Activated CD8-positive, alpha-beta memory T cell treated with anti-CD3 and anti-CD28 coated beads, Interleukin-2, amount 10 ng/mL, durations not matched to agents 7 days and 5 days (primary cell): ENCODE data around the gene IL9. TPM values are rescaled to one million over a fixed set of nuclear protein-coding genes. Genes with fewer than 3 reads are reported as not detected.

Experiments
- ATAC-seq: fragments of 150-1000 bp; cut with Tn5 transposase; one replicate; pipeline ENCODE4 v1.10.0; 2021; ENCODE audit warnings: moderate library complexity
- CTCF ChIA-PET: fragments of 350-600 bp; sonication (Branson Sonifier 250); formaldehyde crosslinking; loops from one replicate; lab custom pipeline; 2021; ENCODE audit warnings: antibody characterized with exemption; lab: Charles Lee
- DNase-seq: peaks from one replicate; pipeline ENCODE4 v3.0.0-alpha.2; 2020
- H3K27ac Mint-ChIP-seq: one replicate; pipeline ENCODE4 v1.8.0; 2021; ENCODE audit warnings: mild to moderate bottlenecking, mixed read lengths
- H3K27me3 Mint-ChIP-seq: one replicate; pipeline ENCODE4 v1.8.0; 2021; ENCODE audit warnings: mixed read lengths
- H3K36me3 Mint-ChIP-seq: one replicate; pipeline ENCODE4 v1.8.0; 2021; ENCODE audit warnings: mild to moderate bottlenecking, mixed read lengths
- H3K4me1 Mint-ChIP-seq: one replicate; pipeline ENCODE4 v1.8.0; 2021; ENCODE audit warnings: mixed read lengths
- H3K4me3 Mint-ChIP-seq: one replicate; pipeline ENCODE4 v1.8.0; 2021; ENCODE audit warnings: mild to moderate bottlenecking, moderate library complexity, mixed read lengths
- H3K9me3 Mint-ChIP-seq: one replicate; pipeline ENCODE4 v1.8.0; 2022; ENCODE audit warnings: low read depth, mixed read lengths
- total RNA-seq, 2 experiments: library from RNA; stranded (reverse); gene quantifications; one replicate each; pipeline ENCODE4 v1.2.3, GENCODE V29; 2021

Gene IL9
- total RNA-seq, 2 experiments from 2014 or later, result not detected

GRCh38 chr5:135887447-135887864 lies 8.2 kb downstream of the IL9 start:
- no peaks in the 10 kb centered on the region for H3K36me3 Mint-ChIP-seq
- no peaks in the 10 kb centered on the region for H3K9me3 Mint-ChIP-seq
- ATAC-seq (peak; percentile 91), DNase-seq (peak; percentile 76)
- H3K27me3 Mint-ChIP-seq, result peaks cover 73% of the 10 kb centered on the region
- CTCF ChIA-PET, result interaction anchor here (1.4 to 4.5 kb wide), 3 partner anchors 12 to 324 kb away, joined by 3 to 22 read pairs (median 7); no protein-coding TSS in a partner anchor
- H3K4me3 Mint-ChIP-seq, result no peak overlapping the region
- H3K27ac Mint-ChIP-seq, result no peak overlapping the region
- peaks cover 21% of the 10 kb centered on the region for H3K4me1 Mint-ChIP-seq

- peaks cover 12% of the 10 kb centered on the region for H3K4me1 Mint-ChIP-seq
- H3K9me3 Mint-ChIP-seq, result no peaks in the 10 kb centered on the region
- ATAC-seq (no peak), DNase-seq (no peak)
- H3K36me3 Mint-ChIP-seq, result no peaks in the 10 kb centered on the region
- CTCF ChIA-PET, result interaction anchor here (4.5 kb wide), 1 partner anchor 196 kb away, joined by 22 read pairs; no protein-coding TSS in a partner anchor
- H3K27me3 Mint-ChIP-seq, result peaks cover 69% of the 10 kb centered on the region
- H3K27ac Mint-ChIP-seq, result no peak overlapping the region
- no peak overlapping the region for H3K4me3 Mint-ChIP-seq
These were observed 9.5 kb downstream of the IL9 start for GRCh38 chr5:135886136-135886535.

- Mint-ChIP-seq H3K27me3 (peaks cover 67% of the 10 kb centered on the region), H3K27ac (no peak overlapping the region), H3K4me3 (no peak overlapping the region), H3K9me3 (no peaks in the 10 kb centered on the region), H3K4me1 (peaks cover 6% of the 10 kb centered on the region), H3K36me3 (no peaks in the 10 kb centered on the region)
- CTCF ChIA-PET, result no interaction called here
- no peak for DNase-seq
- no peak for ATAC-seq
These were observed 10.6 kb downstream of the IL9 start for GRCh38 chr5:135885031-135885430.

GRCh38 chr5:135883441-135883840 lies 12.2 kb downstream of the IL9 start:
- H3K4me1 Mint-ChIP-seq, result peaks cover 6% of the 10 kb centered on the region

GRCh38 chr5:135883026-135883425 lies 12.6 kb downstream of the IL9 start:
- H3K4me1 Mint-ChIP-seq, result peaks cover 6% of the 10 kb centered on the region
- H3K36me3 Mint-ChIP-seq, result no peaks in the 10 kb centered on the region
- H3K4me3 Mint-ChIP-seq, result no peak overlapping the region
- CTCF ChIA-PET, result interaction anchor here (1.2 to 1.6 kb wide), 2 partner anchors 322 to 329 kb away, joined by 3 read pairs; no protein-coding TSS in a partner anchor
- H3K9me3 Mint-ChIP-seq, result no peaks in the 10 kb centered on the region
- H3K27me3 Mint-ChIP-seq, result peaks cover 49% of the 10 kb centered on the region
- no peak for DNase-seq
- ATAC-seq, result no peak
- H3K27ac Mint-ChIP-seq, result no peak overlapping the region

More at GRCh38 chr5:135883441-135883840, 12.2 kb downstream of the IL9 start:
- Mint-ChIP-seq H3K27ac (no peak overlapping the region), H3K27me3 (peaks cover 52% of the 10 kb centered on the region), H3K4me3 (no peak overlapping the region), H3K9me3 (no peaks in the 10 kb centered on the region), H3K36me3 (no peaks in the 10 kb centered on the region)
- CTCF ChIA-PET, result interaction anchor here (1.2 to 1.6 kb wide), 2 partner anchors 322 to 329 kb away, joined by 3 read pairs; no protein-coding TSS in a partner anchor
- DNase-seq (no peak), ATAC-seq (no peak)

GRCh38 chr5:135881819-135882218 lies 13.8 kb downstream of the IL9 start:
- H3K4me1 Mint-ChIP-seq, result no peaks in the 10 kb centered on the region
- no peak overlapping the region for H3K4me3 Mint-ChIP-seq
- H3K27ac Mint-ChIP-seq, result no peak overlapping the region
- ATAC-seq (no peak), DNase-seq (no peak)
- H3K9me3 Mint-ChIP-seq, result no peaks in the 10 kb centered on the region
- no peaks in the 10 kb centered on the region for H3K36me3 Mint-ChIP-seq
- H3K27me3 Mint-ChIP-seq, result peaks cover 50% of the 10 kb centered on the region
- CTCF ChIA-PET, result no interaction called here

GRCh38 chr5:135881244-135881643 lies 14.4 kb downstream of the IL9 start:
- Mint-ChIP-seq H3K36me3 (no peaks in the 10 kb centered on the region), H3K27ac (no peak overlapping the region), H3K4me1 (no peaks in the 10 kb centered on the region), H3K9me3 (no peaks in the 10 kb centered on the region), H3K27me3 (peaks cover 50% of the 10 kb centered on the region), H3K4me3 (no peak overlapping the region)
- DNase-seq (no peak), ATAC-seq (no peak)
- CTCF ChIA-PET, result no interaction called here

GRCh38 chr5:135880801-135881200 lies 14.8 kb downstream of the IL9 start:
- Mint-ChIP-seq H3K9me3 (no peaks in the 10 kb centered on the region), H3K27ac (no peak overlapping the region), H3K4me1 (no peaks in the 10 kb centered on the region), H3K36me3 (no peaks in the 10 kb centered on the region), H3K4me3 (no peak overlapping the region), H3K27me3 (peaks cover 50% of the 10 kb centered on the region)
- CTCF ChIA-PET, result no interaction called here
- DNase-seq, result no peak
- ATAC-seq, result no peak

- CTCF ChIA-PET, result no interaction called here
- H3K9me3 Mint-ChIP-seq, result no peaks in the 10 kb centered on the region
These were observed 15.4 kb downstream of the IL9 start for GRCh38 chr5:135880278-135880677.

GRCh38 chr5:135879591-135879990 lies 16.1 kb downstream of the IL9 start:
- H3K27me3 Mint-ChIP-seq, result peaks cover 46% of the 10 kb centered on the region
- CTCF ChIA-PET, result no interaction called here
- H3K36me3 Mint-ChIP-seq, result no peaks in the 10 kb centered on the region
- no peak for ATAC-seq
- no peaks in the 10 kb centered on the region for H3K9me3 Mint-ChIP-seq
- H3K4me1 Mint-ChIP-seq, result no peaks in the 10 kb centered on the region
- no peak overlapping the region for H3K27ac Mint-ChIP-seq
- H3K4me3 Mint-ChIP-seq, result no peak overlapping the region
- DNase-seq, result no peak

More at GRCh38 chr5:135880278-135880677, 15.4 kb downstream of the IL9 start:
- no peak overlapping the region for H3K27ac Mint-ChIP-seq
- DNase-seq (no peak), ATAC-seq (no peak)
- H3K4me1 Mint-ChIP-seq, result no peaks in the 10 kb centered on the region
- H3K36me3 Mint-ChIP-seq, result no peaks in the 10 kb centered on the region
- H3K27me3 Mint-ChIP-seq, result peaks cover 46% of the 10 kb centered on the region
- no peak overlapping the region for H3K4me3 Mint-ChIP-seq

GRCh38 chr5:135878156-135878620 lies 17.5 kb downstream of the IL9 start:
- DNase-seq, result no peak
- no peak for ATAC-seq
- no peak overlapping the region for H3K27ac Mint-ChIP-seq
- CTCF ChIA-PET, result no interaction called here
- H3K4me1 Mint-ChIP-seq, result no peaks in the 10 kb centered on the region
- H3K27me3 Mint-ChIP-seq, result peaks cover 36% of the 10 kb centered on the region
- H3K4me3 Mint-ChIP-seq, result no peak overlapping the region
- H3K9me3 Mint-ChIP-seq, result no peaks in the 10 kb centered on the region
- H3K36me3 Mint-ChIP-seq, result no peaks in the 10 kb centered on the region

GRCh38 chr5:135877570-135878155 lies 18.0 kb downstream of the IL9 start:
- H3K4me3 Mint-ChIP-seq, result no peak overlapping the region

GRCh38 chr5:135876146-135876545 lies 19.5 kb downstream of the IL9 start:
- Mint-ChIP-seq H3K27me3 (peaks cover 25% of the 10 kb centered on the region), H3K36me3 (no peaks in the 10 kb centered on the region), H3K4me3 (no peak overlapping the region), H3K4me1 (no peaks in the 10 kb centered on the region), H3K27ac (no peak overlapping the region), H3K9me3 (no peaks in the 10 kb centered on the region)
- CTCF ChIA-PET, result interaction anchor here (1.2 kb wide), 1 partner anchor 12 kb away, joined by 3 read pairs; no protein-coding TSS in a partner anchor
- ATAC-seq, result no peak
- DNase-seq, result no peak

More at GRCh38 chr5:135877570-135878155, 18.0 kb downstream of the IL9 start:
- H3K36me3 Mint-ChIP-seq, result no peaks in the 10 kb centered on the region
- H3K27ac Mint-ChIP-seq, result no peak overlapping the region
- CTCF ChIA-PET, result no interaction called here
- H3K4me1 Mint-ChIP-seq, result no peaks in the 10 kb centered on the region
- ATAC-seq (no peak), DNase-seq (no peak)
- no peaks in the 10 kb centered on the region for H3K9me3 Mint-ChIP-seq
- H3K27me3 Mint-ChIP-seq, result peaks cover 31% of the 10 kb centered on the region

GRCh38 chr5:135875567-135875966 lies 20.1 kb downstream of the IL9 start:
- Mint-ChIP-seq H3K9me3 (no peaks in the 10 kb centered on the region), H3K27me3 (peaks cover 22% of the 10 kb centered on the region), H3K4me1 (no peaks in the 10 kb centered on the region), H3K27ac (no peak overlapping the region), H3K4me3 (no peak overlapping the region), H3K36me3 (no peaks in the 10 kb centered on the region)
- CTCF ChIA-PET, result interaction anchor here (1.2 kb wide), 1 partner anchor 13 kb away, joined by 3 read pairs; no protein-coding TSS in a partner anchor
- DNase-seq, result no peak
- no peak for ATAC-seq
